OCI-LY3 (cell line): ENCODE results near the gene CRB2.

Experiments
- EZH2phosphoT487 ChIP-seq: fragments of 200-600 bp; shearing (Covaris generic); IDR thresholded peaks from 2 replicates; pipeline ENCODE4 v1.6.1; 2018; ENCODE audit warnings: antibody characterized with exemption, mixed run types, low read depth
- TF ChIP-seq, protein P1 (sequence below): fragments of 200-600, 300-600 bp; sonication (generic); IDR thresholded peaks from 2 replicates; pipeline ENCODE4 v1.5.1; 2014; ENCODE audit warnings: antibody characterized with exemption, low read length, low read depth

DNA sequence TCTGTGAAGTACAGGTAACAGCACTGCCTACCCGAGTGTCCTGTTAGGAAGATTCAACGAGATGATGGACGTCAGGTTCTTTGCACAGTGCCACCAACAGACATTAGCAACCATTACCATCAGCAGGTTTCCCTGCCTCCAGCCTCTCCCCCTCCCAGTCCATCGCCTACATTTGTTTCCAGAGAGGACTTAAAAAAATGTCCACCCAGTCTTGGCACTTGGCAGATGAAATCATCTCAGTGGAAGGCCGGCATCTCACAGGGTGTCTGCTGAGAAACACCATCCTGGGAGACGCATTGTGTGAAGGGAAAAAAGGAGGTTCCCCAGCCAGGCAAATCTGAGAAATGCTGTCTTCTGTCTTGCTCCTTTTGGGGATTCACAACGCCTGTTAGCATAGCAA is 58.2 kb downstream of the CRB2 start:
- TF ChIP-seq, protein P1, sequence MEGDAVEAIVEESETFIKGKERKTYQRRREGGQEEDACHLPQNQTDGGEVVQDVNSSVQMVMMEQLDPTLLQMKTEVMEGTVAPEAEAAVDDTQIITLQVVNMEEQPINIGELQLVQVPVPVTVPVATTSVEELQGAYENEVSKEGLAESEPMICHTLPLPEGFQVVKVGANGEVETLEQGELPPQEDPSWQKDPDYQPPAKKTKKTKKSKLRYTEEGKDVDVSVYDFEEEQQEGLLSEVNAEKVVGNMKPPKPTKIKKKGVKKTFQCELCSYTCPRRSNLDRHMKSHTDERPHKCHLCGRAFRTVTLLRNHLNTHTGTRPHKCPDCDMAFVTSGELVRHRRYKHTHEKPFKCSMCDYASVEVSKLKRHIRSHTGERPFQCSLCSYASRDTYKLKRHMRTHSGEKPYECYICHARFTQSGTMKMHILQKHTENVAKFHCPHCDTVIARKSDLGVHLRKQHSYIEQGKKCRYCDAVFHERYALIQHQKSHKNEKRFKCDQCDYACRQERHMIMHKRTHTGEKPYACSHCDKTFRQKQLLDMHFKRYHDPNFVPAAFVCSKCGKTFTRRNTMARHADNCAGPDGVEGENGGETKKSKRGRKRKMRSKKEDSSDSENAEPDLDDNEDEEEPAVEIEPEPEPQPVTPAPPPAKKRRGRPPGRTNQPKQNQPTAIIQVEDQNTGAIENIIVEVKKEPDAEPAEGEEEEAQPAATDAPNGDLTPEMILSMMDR: no peak
- no peak for TF ChIP-seq EZH2phosphoT487
